Smooth muscle cell (in vitro differentiated cells): Measurements from ENCODE around the gene MIGA2. TPM values are rescaled to one million over a fixed set of nuclear protein-coding genes. Genes with fewer than 3 reads are reported as not detected.

Experiments used
- DNase-seq: peaks from one replicate; lab custom pipeline; 2025; ENCODE audit not compliant: unreplicated experiment; lab: John Stamatoyannopoulos, UW
- H2AFZ ChIP-seq: fragments of 200-600 bp; sonication (generic); 2 replicates; pipeline ENCODE4 v1.6.0; 2016; ENCODE audit warnings: antibody characterized with exemption, low read depth, mild to moderate bottlenecking
- H3F3A ChIP-seq: fragments of 200-600 bp; sonication (generic); 2 replicates; pipeline ENCODE4 v1.6.0; 2017; ENCODE audit warnings: antibody characterized with exemption, low read depth
- H3K27ac ChIP-seq: fragments of 200-600 bp; sonication (generic); 2 replicates; pipeline ENCODE4 v1.5.1; 2016; ENCODE audit warnings: low read depth, mild to moderate bottlenecking
- H3K27me3 ChIP-seq: fragments of 200-600 bp; sonication (generic); 2 replicates; pipeline ENCODE4 v1.6.1; 2016; ENCODE audit warnings: low read depth, mild to moderate bottlenecking
- H3K36me3 ChIP-seq: fragments of 200-600 bp; sonication (generic); 2 replicates; pipeline ENCODE4 v1.5.1; 2016; ENCODE audit warnings: low read depth
- H3K4me1 ChIP-seq: fragments of 200-600 bp; sonication (generic); 2 replicates; pipeline ENCODE4 v1.5.1; 2016; ENCODE audit warnings: low read depth
- H3K4me2 ChIP-seq: fragments of 200-600 bp; sonication (generic); 2 replicates; pipeline ENCODE4 v1.6.0; 2016; ENCODE audit warnings: mild to moderate bottlenecking
- H3K4me3 ChIP-seq: fragments of 200-600 bp; sonication (generic); 2 replicates; pipeline ENCODE4 v1.5.1; 2016; ENCODE audit warnings: mild to moderate bottlenecking
- H3K79me2 ChIP-seq: fragments of 200-600 bp; sonication (generic); 2 replicates; pipeline ENCODE4 v1.6.0; 2016; ENCODE audit warnings: low read depth, mild to moderate bottlenecking
- H3K9ac ChIP-seq: fragments of 200-600 bp; sonication (generic); 2 replicates; pipeline ENCODE4 v1.6.0; 2016; ENCODE audit warnings: low read depth
- H3K9me3 ChIP-seq: fragments of 200-600 bp; sonication (generic); replicated peaks from 2 replicates; pipeline ENCODE4 v1.5.1; 2016; ENCODE audit warnings: low read depth
- H4K20me1 ChIP-seq: fragments of 200-600 bp; sonication (generic); 2 replicates; pipeline ENCODE4 v1.6.0; 2016; ENCODE audit warnings: low read depth
- CTCF ChIP-seq: fragments of 200-600 bp; sonication (generic); IDR thresholded peaks from 2 replicates; pipeline ENCODE4 v1.5.1; 2017; ENCODE audit warnings: borderline replicate concordance, mild to moderate bottlenecking, antibody characterized with exemption; ENCODE audit not compliant: insufficient read depth, poor library complexity, severe bottlenecking
- WGBS: methylation state at CpG from one replicate; pipeline ENCODE4 v1.1.7; 2016; ENCODE audit warnings: low lambda C conversion rate; 5-methylcytosine and 5-hydroxymethylcytosine counted together
- polyA plus RNA-seq: library from polyadenylated mRNA; unstranded; fragments of >200 nt; fragmentation: Nextera tagmentation; extraction: Ambion mirVana; gene quantifications from 2 replicates; pipeline ENCODE4 v1.2.1, GENCODE V29; 2016
- total RNA-seq: library from RNA; depleted of rRNA; stranded (reverse); fragments of >200 nt; gene quantifications from 2 replicates; pipeline ENCODE4 v1.2.3, GENCODE V29; 2014

Gene MIGA2
- total RNA-seq (17.8 and 21.6 TPM in 2 replicates), polyA plus RNA-seq (18.1 and 21.5 TPM in 2 replicates)

- H3K4me3 ChIP-seq, result peak within 1 kb of the TSS; percentile 95
- H3K27ac ChIP-seq, result no peak within 1 kb of the TSS
Measured at GRCh38 chr9:129036241-129036922, at the start of gene MIGA2. Gene MIGA2 (plus strand): TSS chr9:129036626. CDS start chr9:129040595, 3,969 bp downstream.

GRCh38 chr9:128986671-128987070 lies 49.8 kb upstream of the MIGA2 start:
- no peak overlapping the region for H3K4me2 ChIP-seq
- no peak overlapping the region for H3K27ac ChIP-seq
- no peaks in the 10 kb centered on the region for H3K79me2 ChIP-seq
- no peak for TF ChIP-seq CTCF
- H3K27me3 ChIP-seq, result no peaks in the 10 kb centered on the region
- H3K4me3 ChIP-seq, result no peak overlapping the region
- no peaks in the 10 kb centered on the region for H3K9me3 ChIP-seq
- no peak for DNase-seq
- H3K9ac ChIP-seq, result no peak overlapping the region
- WGBS, result 91% methylated on average over 5 of the region's 5 CpGs
- peaks cover 28% of the 10 kb centered on the region for H3K36me3 ChIP-seq
- no peak overlapping the region for H2AFZ ChIP-seq
- no peaks in the 10 kb centered on the region for H4K20me1 ChIP-seq
- H3K4me1 ChIP-seq, result no peaks in the 10 kb centered on the region
- no peaks in the 10 kb centered on the region for H3F3A ChIP-seq

More at GRCh38 chr9:129036241-129036922, at the start of gene MIGA2:
- Histone ChIP-seq H3K79me2 (peaks cover 27% of the 10 kb centered on the region), H3K27me3 (no peaks in the 10 kb centered on the region), H3F3A (no peaks in the 10 kb centered on the region), H3K4me1 (peaks cover 8% of the 10 kb centered on the region), H4K20me1 (no peaks in the 10 kb centered on the region), H2AFZ (peak within 1 kb of the TSS; percentile 93), H3K4me2 (peak within 1 kb of the TSS; percentile 95), H3K9ac (peak within 1 kb of the TSS; percentile 72), H3K36me3 (no peaks in the 10 kb centered on the region), H3K9me3 (no peaks in the 10 kb centered on the region)
- peak; percentile 77 for DNase-seq
- WGBS, result under 1% methylated on average over 41 of the region's 49 CpGs
- TF ChIP-seq CTCF, result no peak

- WGBS, result 84% methylated on average over 5 of the region's 5 CpGs
- no peak for DNase-seq
- Histone ChIP-seq H3K27ac (peak overlapping the region; percentile 27), H2AFZ (no peak overlapping the region), H3K4me2 (no peak overlapping the region), H3K4me1 (no peaks in the 10 kb centered on the region), H3K9me3 (no peaks in the 10 kb centered on the region), H3K27me3 (no peaks in the 10 kb centered on the region), H3K79me2 (no peaks in the 10 kb centered on the region), H4K20me1 (no peaks in the 10 kb centered on the region), H3K4me3 (no peak overlapping the region), H3K9ac (no peak overlapping the region), H3F3A (no peaks in the 10 kb centered on the region), H3K36me3 (peaks cover 25% of the 10 kb centered on the region)
- no peak for TF ChIP-seq CTCF
Measured at GRCh38 chr9:128987805-128988204, 48.6 kb upstream of the MIGA2 start.

- Histone ChIP-seq H4K20me1 (no peaks in the 10 kb centered on the region), H3K4me2 (no peak overlapping the region), H3K9ac (no peak overlapping the region), H3K36me3 (peaks cover 26% of the 10 kb centered on the region), H3K4me1 (no peaks in the 10 kb centered on the region), H3K9me3 (no peaks in the 10 kb centered on the region), H3K4me3 (no peak overlapping the region), H2AFZ (no peak overlapping the region), H3K27me3 (no peaks in the 10 kb centered on the region), H3K79me2 (no peaks in the 10 kb centered on the region), H3F3A (no peaks in the 10 kb centered on the region), H3K27ac (no peak overlapping the region)
- no peak for DNase-seq
- WGBS, result 94% methylated on average over 7 of the region's 7 CpGs
- TF ChIP-seq CTCF, result peak; percentile 8
Measured at GRCh38 chr9:128992995-128993394, 43.4 kb upstream of the MIGA2 start.
